Measurements from ENCODE around the gene OOSP1. TPM values are rescaled to one million over a fixed set of nuclear protein-coding genes. Genes with fewer than 3 reads are reported as not detected.

OOSP1 gene
- polyA plus RNA-seq, 1 donor (not counting 4 experiments of a cell fraction or from before 2014, with no cell fraction given) = not detected

DNA sequence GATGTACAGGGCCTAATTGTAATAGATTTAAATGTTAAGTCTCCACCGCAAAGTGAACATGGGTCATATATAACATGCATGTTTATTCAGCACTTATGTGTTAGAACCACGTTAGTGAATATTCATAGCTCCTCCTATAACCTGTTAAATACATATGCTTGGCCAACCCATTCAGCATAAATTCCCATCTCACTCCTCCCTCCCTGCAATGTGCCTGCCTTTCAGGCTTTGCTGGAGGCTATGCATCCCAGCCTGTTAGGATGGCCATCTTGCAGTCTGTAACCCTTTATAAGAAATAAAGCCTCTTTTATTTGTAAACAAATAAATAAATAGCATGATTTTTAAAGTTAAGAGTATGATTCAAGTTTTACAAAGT, 23.9 kb downstream of the OOSP1 start:
- Histone ChIP-seq H3K27ac (ENCODE audit: control insufficient read depth, insufficient read depth, low read length) (no peak overlapping the region), H3K27me3 (ENCODE audit: control insufficient read depth, extremely low read depth, insufficient read depth, low read length) (no peaks in the 10 kb centered on the region), H3K36me3 (ENCODE audit: control insufficient read depth in 2 of 2, extremely low read depth in 1 of 2, insufficient read depth in 2 of 2, low read length in 2 of 2) (no peaks in the 10 kb centered on the region), H3K9ac (ENCODE audit: control insufficient read depth, extremely low read depth, insufficient read depth, low read length) (no peak overlapping the region), H3K9me1 (ENCODE audit: control insufficient read depth, extremely low read depth, insufficient read depth, low read length) (no peaks in the 10 kb centered on the region), H3K79me2 (ENCODE audit: control insufficient read depth, insufficient read depth, low read length) (no peaks in the 10 kb centered on the region), H3K4me2 (ENCODE audit: control insufficient read depth, extremely low read depth, insufficient read depth, low read depth, low read length) (no peak overlapping the region), H4K20me1 (ENCODE audit: control insufficient read depth, extremely low read depth, insufficient read depth, low read length) (no peaks in the 10 kb centered on the region), H3K9me3 (ENCODE audit: control insufficient read depth, low read depth, low read length) (no peaks in the 10 kb centered on the region), H3K4me3 (ENCODE audit: control insufficient read depth in 2 of 3, extremely low read depth in 1 of 3, insufficient read depth in 2 of 3, low read depth in 1 of 3, low read length in 3 of 3) (no peak overlapping the region), H3K4me1 (ENCODE audit: control insufficient read depth, extremely low read depth, insufficient read depth, low read length) (no peaks in the 10 kb centered on the region), H2AFZ (ENCODE audit: control insufficient read depth, low read length) (no peak overlapping the region)
- dilution Hi-C loops (cut with MboI; ENCODE audit: extremely low pct_ligation_motif_present, low sequenced_read_pairs) = no loop called here
- no peak for DNase-seq (ENCODE audit: low read depth, low spot score)
- TF ChIP-seq EZH2 (IDR thresholded peaks at IDR 0.05; ENCODE audit: low read length) = no peak
- TF ChIP-seq CTCF (optimal IDR thresholded peaks at IDR 0.05 in 1 of 3, IDR thresholded peaks at IDR 0.05 in 1 of 3, conservative IDR thresholded peaks at IDR 0.05 in 1 of 3; ENCODE audit: extremely low read depth in 1 of 3, insufficient read depth in 2 of 3, low read length in 3 of 3) = no peak
- no peak for FAIRE-seq

GRCh38 chr11:59963733-59964132, 25.5 kb downstream of the OOSP1 start, which contains the start of gene OOSP4A:
Gene OOSP4A (plus strand): TSS chr11:59964033. CDS start chr11:59964033, 0 bp downstream.
- DNase-seq (ENCODE audit: low read depth, low spot score) (no peak), FAIRE-seq (no peak)
- Histone ChIP-seq H3K4me1 (ENCODE audit: control insufficient read depth, extremely low read depth, insufficient read depth, low read length) (no peaks in the 10 kb centered on the region), H3K9ac (ENCODE audit: control insufficient read depth, extremely low read depth, insufficient read depth, low read length) (no peak within 1 kb of the TSS), H2AFZ (ENCODE audit: control insufficient read depth, low read length) (no peak within 1 kb of the TSS), H3K9me3 (ENCODE audit: control insufficient read depth, low read depth, low read length) (no peaks in the 10 kb centered on the region), H3K27ac (ENCODE audit: control insufficient read depth, insufficient read depth, low read length) (no peak within 1 kb of the TSS), H3K9me1 (ENCODE audit: control insufficient read depth, extremely low read depth, insufficient read depth, low read length) (no peaks in the 10 kb centered on the region), H3K4me2 (ENCODE audit: control insufficient read depth, extremely low read depth, insufficient read depth, low read depth, low read length) (no peak within 1 kb of the TSS), H3K4me3 (ENCODE audit: control insufficient read depth in 2 of 3, extremely low read depth in 1 of 3, insufficient read depth in 2 of 3, low read depth in 1 of 3, low read length in 3 of 3) (no peak within 1 kb of the TSS), H3K27me3 (ENCODE audit: control insufficient read depth, extremely low read depth, insufficient read depth, low read length) (no peaks in the 10 kb centered on the region), H3K79me2 (ENCODE audit: control insufficient read depth, insufficient read depth, low read length) (no peaks in the 10 kb centered on the region), H4K20me1 (ENCODE audit: control insufficient read depth, extremely low read depth, insufficient read depth, low read length) (no peaks in the 10 kb centered on the region), H3K36me3 (ENCODE audit: control insufficient read depth in 2 of 2, extremely low read depth in 1 of 2, insufficient read depth in 2 of 2, low read length in 2 of 2) (no peaks in the 10 kb centered on the region)
- dilution Hi-C loops (cut with MboI; ENCODE audit: extremely low pct_ligation_motif_present, low sequenced_read_pairs) = no loop called here
- TF ChIP-seq EZH2 (IDR thresholded peaks at IDR 0.05; ENCODE audit: low read length) = no peak
- TF ChIP-seq CTCF (optimal IDR thresholded peaks at IDR 0.05 in 1 of 3, IDR thresholded peaks at IDR 0.05 in 1 of 3, conservative IDR thresholded peaks at IDR 0.05 in 1 of 3; ENCODE audit: extremely low read depth in 1 of 3, insufficient read depth in 2 of 3, low read length in 3 of 3) = no peak

Data from keratinocyte (primary cell).